GM18867 (cell line): ENCODE measurements around the gene VAV2.

ENCODE experiments used
- ATAC-seq: cut with Tn5 transposase; IDR thresholded peaks from one replicate; pipeline ENCODE4 v1.9.1; 2021; ENCODE audit warnings: mild to moderate bottlenecking, moderate library complexity; ENCODE audit not compliant: unreplicated experiment

The VAV2 gene

DNA sequence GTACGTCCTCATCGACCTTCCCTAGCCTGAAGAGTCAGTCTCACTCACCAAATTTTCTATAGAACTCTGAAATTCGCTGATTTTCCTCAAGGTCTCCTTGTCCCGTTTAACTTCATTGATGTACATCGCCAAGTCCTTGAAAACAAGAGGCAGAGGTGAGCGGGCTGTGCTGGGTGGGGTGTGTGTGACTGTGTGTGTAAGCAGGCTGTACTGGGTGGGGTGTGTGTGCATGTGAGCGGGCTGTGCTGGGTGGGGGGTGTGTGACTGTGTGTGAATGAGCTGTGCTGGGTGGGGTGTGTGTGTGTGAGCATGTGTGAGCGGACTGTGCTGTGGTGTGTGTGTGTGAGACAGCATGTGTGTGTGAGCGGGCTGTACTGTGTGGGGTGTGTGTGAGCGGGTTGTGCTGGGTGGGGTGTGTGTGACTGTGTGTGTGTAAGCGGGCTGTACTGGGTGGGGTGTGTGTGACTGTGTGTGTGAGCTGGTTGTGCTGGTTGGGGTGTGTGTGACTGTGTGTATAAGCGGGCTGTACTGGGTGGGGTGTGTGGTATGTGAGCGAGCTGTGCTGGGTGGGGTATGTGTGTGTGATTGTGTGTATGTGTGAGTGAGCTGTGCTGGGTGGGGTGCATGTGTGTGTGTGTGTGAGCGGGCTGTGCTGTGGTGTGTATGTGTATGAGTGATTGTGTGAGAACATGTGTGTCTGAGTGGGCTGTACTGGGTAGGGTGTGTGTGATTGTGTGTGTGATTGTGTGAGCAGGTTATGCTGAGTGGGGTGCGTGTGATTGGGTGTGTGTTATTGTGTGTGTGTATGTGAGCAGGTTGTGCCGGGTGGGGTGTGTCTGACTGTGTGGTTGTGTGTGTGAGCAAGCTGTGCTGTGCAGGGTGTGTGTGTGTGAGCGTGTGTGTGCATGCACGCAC lies 200.1 kb downstream of the VAV2 start:
- ATAC-seq = no peak

DNA sequence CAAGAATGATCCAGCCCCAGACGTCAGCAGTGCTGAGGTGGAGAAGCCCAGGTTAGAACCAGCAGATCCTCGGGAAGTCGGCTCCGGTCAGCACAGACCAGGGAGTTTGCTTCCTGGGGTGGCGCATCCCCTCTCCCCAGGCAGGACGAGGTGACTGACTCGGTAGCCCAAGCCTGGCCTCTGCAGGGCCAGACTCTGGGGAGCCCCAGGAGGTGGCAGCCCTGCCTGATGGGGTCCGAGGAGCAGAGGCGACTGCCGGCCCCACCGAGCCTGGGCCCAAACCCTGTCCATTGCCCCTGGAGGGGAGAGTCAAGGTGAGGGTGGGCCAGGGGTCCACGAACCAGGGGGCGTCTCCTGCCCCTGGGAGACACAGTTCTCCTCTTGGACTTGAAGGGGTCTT lies 201.1 kb downstream of the VAV2 start:
- no peak for ATAC-seq

DNA sequence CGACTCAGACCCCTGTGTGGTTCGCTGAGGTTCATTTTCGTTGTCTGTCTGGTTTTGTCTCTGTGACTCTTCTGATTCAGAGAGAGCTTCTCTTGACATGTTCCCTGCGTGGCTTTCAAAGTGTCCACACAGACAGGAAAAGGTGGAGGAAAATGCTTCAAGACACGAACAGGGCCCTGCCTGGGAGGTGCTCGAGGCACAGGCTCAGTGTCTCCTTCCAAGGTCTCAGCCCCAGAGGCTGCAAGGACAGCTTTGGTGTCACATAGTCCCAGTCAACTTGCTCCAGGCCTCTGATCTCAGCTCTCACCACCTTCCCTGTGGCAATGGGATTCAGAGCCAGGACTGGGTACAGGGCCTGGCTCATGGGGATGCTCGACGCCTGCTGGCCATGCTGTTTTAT lies 202.3 kb downstream of the VAV2 start:
- ATAC-seq = no peak

DNA sequence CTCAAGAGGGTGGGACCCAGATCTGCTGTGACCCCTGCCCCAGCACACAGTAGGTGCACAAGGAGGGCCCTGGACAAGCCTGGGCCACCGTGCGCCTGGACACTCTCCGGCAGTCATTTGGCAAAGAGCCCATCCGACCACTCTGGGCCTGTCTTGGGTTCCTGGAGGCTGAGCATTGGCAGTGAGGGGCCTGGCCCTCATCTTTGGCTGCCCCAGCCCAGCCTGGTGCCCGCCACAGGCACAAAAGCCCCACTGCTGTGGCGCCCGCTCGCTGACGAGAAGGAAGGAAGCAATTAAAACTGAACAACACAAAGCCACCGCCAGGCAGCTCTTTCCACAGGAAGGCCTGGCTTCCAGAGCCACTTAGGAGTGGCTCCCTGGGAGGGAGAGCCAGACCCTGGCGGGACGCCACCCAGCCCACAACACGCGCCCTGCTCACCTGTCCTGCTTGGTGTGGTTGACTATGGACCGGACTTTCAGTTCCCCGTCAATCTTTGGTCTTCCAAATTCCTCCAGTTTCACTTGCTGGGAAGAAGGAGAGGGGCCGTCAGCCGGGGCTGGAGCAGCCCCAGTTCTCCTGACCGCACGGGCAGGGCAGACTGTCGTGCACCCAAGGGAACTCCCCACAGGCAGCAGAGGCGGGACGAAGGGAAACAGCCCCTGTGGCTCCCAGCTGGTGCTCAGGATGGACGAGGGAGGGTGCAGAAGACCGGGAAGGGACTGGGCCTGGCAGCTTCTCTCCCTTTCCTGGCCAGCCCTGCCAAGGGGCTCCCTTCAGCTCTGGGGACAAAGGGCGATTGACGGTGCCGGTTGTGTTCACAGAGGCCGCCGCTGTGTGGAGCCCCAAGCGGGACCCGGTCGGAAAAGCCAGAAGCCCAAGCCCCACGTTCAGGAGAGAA lies 203.1 kb downstream of the VAV2 start:
- no peak for ATAC-seq

DNA sequence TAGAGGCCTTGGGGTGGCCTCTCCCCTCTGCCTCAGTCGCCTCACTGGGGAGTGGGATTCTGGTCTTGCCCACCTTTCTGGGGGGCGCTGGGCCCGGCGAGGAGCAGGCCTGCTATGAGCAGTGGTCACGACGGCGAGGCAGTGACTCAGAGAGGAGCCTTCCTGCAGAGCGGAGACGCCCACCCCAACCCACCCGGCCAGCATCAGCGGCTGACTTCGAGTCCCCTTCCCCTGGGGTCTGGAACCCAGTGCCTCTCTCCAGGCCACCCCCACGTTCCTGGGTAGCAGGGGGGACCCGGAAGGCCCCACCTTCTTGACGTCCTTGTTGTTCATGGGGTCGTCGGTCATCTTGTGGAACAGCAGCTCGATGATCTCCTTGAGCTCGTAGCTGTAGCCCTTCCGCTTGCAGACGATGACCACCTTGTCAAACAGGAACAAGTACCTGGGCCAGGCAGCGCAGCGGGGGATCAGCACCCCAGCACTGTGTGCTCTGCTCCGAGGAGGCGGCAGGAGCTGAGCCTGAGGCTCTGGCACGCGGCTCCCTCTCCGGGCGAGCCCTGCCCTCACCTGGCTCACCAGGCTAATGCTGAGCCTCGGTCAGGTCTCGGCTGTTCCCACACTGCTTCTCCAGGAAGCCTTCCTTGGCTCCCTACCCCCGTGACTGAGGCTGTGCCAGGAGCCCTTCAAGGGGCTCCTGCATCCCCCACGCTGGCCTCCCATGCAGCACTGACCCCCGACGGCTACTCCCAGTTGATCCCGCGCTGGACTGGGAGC lies 203.9 kb downstream of the VAV2 start:
- no peak for ATAC-seq

DNA sequence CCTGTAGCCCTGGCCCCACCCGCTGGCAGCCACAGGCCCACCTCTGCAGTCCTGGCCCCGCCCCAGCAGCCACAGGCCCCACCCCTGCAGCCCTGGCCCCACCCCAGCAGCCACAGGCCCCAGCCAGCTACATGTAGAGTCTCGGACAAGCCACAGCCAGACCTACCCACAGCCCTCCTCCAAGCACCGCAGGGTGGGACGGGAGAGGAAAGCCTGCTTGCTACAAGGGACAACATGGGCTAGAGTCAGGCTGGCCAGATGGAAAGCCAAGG lies 204.4 kb downstream of the VAV2 start:
- ATAC-seq = peak; percentile 62

DNA sequence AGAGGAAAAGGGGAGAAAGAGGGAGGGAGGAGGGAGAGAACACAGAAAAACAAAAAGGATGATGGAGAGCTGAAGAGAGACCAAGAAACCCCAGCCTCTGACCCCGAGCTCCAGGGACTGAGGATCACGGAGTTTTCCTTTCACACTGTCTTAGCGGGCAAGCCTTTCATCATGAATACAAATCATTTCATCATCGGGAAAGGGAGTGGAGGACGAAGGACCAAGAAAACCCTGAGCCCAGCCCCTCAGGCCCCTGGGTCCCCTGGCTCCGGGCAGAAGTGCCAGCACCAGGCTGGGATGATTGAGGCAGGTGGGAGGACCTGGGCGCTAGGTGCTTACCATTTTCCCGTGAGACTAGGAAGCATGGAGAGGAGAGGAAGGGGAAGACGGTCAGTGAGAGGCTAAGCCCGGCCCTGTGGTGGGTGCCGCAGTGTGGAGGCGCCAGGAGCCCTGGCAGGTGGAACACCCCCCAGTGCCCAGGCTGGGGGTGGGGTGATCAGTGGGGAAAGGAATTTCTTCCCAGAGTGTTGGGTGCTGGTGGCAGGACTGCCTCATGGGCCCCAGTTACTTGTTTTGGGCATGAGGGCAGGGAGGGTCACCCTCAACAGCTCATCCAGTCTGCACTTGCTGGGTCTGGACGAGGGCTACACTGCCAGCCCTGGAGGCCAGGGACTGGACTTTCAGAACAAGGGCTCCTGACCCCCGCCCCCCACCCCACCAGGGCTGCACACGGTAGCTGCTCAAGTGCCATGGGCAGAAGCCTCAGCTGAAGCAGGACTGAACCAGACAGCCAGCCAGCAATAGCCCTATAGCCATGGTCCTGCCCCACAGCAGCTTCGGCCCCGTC lies 205.0 kb downstream of the VAV2 start:
- no peak for ATAC-seq

DNA sequence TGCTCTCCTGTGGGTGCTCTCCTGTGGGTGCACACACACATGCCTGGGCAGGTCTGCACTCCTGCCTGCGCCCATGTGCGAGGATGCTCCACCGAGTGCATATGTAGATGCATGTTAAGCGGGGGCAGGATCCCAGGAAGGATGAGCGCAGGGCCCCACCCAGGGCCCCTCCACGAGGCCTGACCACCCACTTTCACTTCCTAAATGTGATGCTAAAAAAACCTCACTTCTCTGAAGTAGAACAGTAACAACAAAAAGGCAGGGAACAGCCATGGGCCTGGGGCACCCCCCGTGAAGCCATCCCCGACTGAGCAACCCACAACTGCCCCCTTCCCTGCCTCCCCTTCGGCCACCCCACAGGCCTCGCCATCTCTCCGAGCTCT lies 205.8 kb downstream of the VAV2 start:
- ATAC-seq = no peak

DNA sequence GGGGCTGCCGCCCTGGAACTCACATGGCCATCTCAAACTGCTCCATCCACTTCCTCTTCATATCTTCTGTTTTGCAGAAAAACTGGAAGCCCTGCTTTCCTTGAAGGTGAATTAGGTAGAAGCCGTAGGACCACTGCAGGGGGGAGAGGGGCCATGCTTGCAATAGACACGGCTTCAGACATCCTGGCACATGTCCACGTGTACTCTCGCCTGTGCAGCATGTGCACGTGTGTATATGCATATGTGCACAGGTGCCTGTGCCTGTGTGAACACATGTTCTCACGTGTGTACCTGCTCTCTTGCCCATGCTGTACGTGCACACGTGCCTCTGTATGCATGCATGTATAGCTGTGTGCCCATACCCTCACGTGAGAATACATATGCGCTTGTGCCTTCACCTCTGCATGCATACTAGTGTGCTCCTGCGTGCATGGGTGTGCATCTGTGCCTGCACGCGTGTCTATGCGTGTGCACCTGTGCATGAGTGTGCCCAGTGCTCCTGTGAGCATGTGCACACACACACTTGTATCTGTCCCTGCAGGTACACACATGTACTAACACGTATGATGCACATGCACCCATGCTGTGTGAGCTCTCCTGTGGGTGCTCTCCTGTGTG lies 206.3 kb downstream of the VAV2 start:
- no peak for ATAC-seq

DNA sequence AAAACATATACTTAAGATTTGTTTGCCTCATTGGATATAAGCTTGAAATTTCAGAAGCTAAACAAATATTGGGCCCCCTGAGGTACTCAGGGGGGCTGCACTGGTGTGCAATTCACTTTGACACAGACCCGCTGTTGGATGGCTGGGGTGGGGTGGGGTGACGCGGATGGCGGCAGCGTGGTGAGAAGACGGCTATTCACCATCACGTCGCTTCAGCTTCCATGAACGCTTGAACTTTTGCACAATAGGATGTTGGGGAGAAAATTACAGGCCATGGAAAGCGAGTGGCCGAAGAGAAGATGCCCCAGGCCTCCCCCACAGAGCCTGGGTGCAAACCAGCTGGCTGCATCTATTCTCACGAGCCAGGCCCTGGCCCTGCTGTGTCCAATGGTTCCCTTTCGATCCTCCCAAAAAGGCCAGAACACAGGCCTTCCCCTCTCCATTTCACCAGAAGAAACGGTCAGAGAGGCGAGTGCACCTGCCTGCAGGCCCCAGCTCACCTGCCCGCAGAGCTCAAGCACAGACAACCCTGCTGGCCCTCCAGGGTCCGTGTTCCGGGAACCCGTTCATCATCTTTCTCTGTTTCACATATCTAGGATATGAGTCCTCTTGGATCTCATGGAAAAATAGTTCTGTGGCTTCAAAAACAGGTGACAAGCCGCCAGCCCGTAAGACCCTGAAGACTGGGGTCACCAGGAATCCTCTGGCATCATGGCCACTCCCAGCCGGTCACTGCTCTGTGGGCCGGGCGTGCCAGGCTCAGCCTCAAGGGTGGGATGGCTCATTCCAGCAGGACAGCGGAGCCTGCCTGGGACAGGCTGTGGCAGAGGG lies 207.2 kb downstream of the VAV2 start:
- ATAC-seq = no peak

DNA sequence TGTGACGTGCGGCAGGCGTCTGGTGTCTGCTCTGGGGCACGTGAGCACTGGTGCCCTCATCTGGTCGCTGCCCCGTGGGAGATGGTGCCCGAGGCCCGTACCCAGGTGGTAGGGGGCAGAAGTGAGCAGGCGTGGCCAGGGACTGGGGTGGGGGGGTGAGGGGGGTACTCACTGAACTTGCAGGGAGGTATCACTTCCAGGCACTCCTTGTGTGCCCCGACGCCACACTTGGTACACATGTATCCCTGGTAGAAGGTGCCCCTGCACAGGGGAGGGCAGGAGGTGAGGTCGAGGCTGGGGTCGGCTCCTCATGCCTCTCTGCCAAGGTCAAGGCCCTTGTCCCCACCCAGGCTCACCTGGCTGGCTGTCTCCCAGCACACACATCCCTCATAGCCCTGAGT lies 208.8 kb downstream of the VAV2 start:
- ATAC-seq = no peak

DNA sequence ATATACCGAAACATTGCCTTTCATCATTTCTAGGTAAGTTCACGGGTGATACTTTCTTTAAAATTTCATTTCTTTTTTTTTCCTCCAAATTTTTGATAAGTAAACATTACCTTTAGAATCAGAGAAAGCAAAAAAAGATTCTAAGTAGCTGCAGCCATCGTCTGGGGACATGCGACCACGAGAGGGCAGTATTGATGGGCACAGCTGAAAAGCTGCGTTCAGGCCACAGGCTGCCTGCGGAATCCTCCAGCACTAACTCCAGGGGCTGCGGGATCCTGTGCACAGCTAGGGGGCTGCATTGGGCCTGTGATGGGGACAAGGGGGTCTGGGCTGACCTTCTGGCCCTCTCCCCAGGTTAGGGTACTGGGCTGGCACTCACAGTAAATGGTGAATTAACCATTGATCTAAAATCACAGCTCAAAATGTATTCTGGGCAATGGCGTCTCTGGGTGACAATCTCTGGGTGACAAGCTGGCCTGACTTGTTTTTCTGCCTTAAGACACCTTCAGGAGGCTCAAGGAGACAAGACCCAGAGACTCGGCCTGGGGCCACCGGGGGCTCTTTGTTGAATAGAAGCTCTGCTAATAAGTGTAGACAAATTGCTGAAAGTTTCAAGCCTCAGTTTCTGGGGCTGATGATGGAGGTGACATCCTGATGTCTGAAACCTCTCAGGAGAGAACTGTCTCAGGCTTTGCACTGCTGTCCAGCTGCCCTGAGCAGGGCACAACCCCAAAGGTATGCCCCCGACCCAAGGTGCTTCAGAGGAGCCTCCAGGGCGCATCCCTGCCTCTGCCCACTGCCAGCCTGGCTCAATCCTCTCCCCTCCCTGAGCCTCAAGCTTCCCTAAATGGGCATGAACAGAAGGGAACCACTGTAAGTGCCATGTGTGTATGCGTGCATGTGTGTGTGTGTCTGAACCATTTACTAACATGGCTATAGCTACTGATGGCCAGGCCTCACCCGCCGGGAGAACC lies 209.7 kb downstream of the VAV2 start:
- no peak for ATAC-seq

DNA sequence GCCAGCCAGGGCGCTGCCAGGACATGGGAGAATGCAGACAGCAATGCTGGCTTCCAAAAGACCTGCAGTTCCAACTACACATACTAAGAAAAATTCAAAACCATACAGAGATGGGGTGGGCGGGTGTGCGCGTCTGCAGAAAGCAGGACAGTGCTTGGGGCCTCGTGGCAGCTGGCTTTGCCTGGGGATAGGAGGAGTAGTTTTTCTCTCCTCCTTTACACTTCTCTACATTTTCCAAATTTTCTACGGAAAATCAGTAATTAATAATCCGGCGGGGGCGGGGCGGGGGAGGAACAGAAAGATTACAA lies 210.3 kb downstream of the VAV2 start:
- ATAC-seq = no peak

DNA sequence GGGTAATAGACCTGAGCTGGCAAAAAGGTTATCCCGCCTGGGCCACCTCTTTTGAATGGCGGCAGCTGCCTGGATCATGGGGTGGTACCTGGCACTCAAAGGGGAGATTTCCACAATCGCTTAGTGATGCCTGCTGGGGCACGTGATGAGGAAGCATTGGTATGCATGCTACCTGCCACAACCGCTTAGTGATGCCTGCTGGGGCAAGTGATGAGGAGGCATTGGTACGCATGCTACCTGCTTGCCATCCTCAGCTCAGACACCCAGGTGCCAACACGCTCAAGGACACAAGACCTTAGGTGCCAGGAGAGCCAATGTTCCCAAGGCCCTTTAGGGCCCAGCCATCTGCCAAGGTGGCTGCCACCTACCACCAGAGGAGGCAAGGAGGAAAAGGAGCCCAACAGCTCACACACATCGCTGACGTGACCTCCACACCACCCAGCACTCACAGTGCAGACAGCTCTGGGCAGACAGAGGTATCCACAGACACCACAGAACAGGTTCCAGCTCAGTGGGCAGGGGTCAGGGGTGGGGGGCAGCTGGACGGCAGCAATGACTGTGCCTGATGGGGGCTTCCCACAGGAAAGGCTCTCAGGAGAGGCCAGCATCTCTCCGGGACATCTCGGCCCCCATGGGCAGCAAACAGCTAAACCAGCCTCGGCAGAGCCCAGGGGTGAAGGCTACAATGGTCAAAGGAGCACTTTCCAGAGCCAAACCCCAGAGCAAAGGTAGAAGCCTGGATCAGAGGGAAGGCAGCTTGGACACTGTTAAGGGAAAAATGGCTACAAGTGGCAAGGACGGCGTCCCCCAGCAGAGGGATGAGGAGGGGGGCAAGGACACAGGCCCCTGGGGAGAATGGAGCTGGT lies 210.9 kb downstream of the VAV2 start:
- no peak for ATAC-seq

DNA sequence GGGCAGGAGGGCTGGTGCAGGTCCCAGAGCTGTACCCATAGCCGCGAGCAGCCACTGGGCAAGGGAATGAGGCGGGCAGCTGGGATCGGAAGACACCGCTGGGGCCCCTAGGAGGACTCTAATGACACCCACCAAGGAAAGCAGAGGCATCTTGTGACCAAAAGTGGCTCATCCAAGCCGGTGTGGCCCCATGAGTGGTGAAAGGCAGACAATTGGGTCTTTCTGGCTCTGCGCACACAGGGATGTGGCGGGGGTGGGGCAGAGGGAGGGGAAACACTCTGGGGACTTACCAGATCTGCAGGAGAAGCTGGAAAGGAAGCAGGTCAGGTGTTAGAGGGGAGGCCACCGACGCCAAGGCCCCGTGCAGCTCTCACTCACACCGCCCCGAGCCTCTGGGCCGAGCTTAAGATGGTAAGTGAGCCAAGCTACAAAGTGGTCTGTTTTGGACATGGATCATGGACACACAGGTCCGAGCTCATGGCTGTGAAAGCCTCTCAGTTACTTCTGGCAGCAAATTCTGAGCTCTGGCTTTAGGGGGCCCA lies 211.6 kb downstream of the VAV2 start:
- ATAC-seq = no peak

DNA sequence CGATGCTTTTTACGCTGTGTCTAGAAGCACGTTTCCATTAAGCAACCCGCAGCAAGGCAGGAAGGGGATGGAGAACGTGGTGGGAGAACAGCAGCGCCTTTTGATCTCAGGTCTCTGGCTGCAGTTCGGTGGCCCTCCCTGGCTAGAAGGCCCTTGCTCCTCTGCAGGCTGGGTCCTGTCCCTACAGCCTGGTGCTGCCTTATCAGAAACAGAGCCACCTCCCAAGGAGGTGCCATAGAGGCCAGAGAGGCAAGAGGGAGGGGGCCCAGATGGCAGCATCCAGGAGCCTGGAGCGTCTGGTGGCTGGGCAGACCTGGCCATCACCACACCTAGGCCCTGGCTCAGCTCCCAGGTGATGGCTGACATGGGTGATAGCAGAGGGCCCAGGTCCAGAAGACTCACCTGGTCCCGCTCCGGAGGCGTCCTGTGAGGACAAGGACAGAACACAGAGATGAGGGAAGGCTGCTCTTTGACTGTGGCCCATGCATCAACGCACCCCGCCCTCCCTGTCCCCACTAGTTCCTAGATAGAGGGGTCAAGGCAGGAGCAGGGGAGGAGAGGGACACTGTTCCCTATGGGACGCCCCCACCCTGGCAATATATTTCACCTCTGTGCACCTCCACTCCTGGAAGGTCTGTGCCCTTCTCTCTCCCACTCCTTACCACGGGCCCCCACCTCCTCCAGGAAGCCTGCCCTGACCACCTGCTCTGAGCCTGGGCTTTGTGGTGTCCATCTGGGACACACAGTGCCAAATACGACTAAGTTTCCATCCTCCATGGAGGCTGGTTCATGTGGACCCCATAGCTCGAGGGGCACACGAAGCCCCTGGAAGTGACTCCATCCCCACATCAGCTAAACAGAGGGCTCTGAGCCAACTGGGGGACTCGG lies 212.4 kb downstream of the VAV2 start:
- no peak for ATAC-seq
